Chondrocyte (in vitro differentiated cells): ENCODE results near the gene PRADC1. TPM values are rescaled to one million over a fixed set of nuclear protein-coding genes. Genes with fewer than 3 reads are reported as not detected.
A peak's percentile ranks its signal among the peaks of the same experiment; 100 is the strongest.

Source experiments
- DNase-seq: peaks from one replicate; pipeline ENCODE4 v3.0.0; 2021; ENCODE audit warnings: mixed read lengths, low spot score
- H3K27ac Mint-ChIP-seq: one replicate; pipeline ENCODE4 v1.8.0; 2021; ENCODE audit warnings: mild to moderate bottlenecking, moderate library complexity, mixed read lengths; ENCODE audit not compliant: unreplicated experiment
- H3K27me3 Mint-ChIP-seq: 2 replicates; pipeline ENCODE4 v1.8.0; 2021; ENCODE audit warnings: low read depth, mixed read lengths
- H3K36me3 Mint-ChIP-seq: 2 replicates; pipeline ENCODE4 v1.8.0; 2021; ENCODE audit warnings: low read depth, mixed read lengths
- H3K4me1 Mint-ChIP-seq: 2 replicates; pipeline ENCODE4 v1.8.0; 2021; ENCODE audit warnings: low read depth, mild to moderate bottlenecking, mixed read lengths
- H3K4me3 Mint-ChIP-seq: one replicate; pipeline ENCODE4 v1.8.0; 2021; ENCODE audit warnings: mild to moderate bottlenecking, moderate library complexity, mixed read lengths; ENCODE audit not compliant: unreplicated experiment
- H3K9me3 Mint-ChIP-seq: 2 replicates; pipeline ENCODE4 v1.8.0; 2021; ENCODE audit warnings: low read depth, mixed read lengths
- total RNA-seq: library from RNA; stranded (reverse); gene quantifications from 3 replicates; pipeline ENCODE4 v1.2.1, GENCODE V29; 2021
- TF ChIP-seq, protein P1 (sequence below): fragments of 200-600 bp; sonication (generic); IDR thresholded peaks from 2 replicates; pipeline ENCODE4 v1.5.0; 2021; ENCODE audit warnings: antibody characterized with exemption, mild to moderate bottlenecking, moderate library complexity

The PRADC1 gene
- total RNA-seq, 1 donor from 2014 or later = 21.7 TPM

DNA sequence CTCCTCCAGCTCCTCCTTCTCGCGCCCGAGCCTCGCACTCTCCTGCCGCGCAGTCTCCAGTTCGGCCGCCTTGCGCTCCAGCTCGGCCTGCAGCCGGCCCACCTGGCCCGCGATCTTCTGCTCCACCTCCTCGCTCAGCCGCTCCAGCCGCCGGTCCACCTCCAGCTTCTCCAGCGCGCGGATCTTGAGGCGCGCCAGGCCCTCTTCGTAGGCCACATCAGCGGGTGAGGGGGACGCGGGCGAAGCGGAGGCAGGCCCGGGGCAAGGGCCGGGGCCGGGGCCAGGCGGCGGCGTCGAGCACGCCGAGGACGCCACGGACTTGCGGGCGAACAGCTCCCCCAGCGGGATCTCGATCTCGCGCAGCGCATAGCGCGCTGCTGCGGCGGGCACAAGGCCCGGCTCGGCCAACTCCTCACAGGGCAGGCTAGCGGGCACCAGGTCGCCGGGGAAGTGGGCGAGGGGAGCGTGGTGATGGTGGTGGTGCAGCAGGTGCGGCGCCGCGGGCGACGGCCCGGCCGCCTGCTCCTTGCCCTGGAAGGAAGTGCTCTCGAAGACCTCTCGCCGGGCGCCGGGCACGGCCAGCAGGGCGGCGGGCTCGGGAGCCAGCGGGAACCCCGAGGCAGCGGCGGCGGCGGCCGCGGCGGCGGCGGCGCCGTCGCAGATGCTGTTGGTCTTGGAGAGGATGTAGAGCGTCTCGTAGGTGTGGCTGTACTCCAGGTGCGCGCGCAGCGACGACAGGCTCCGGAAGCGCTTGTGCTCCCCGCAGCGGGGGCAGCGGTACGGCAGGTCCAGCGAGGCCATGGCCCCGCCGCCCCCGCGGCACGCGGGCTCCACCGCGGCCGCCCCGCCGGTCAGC, 36.0 kb upstream of the PRADC1 start:
- peaks cover 42% of the 10 kb centered on the region for H3K27me3 Mint-ChIP-seq
- TF ChIP-seq, protein P1, sequence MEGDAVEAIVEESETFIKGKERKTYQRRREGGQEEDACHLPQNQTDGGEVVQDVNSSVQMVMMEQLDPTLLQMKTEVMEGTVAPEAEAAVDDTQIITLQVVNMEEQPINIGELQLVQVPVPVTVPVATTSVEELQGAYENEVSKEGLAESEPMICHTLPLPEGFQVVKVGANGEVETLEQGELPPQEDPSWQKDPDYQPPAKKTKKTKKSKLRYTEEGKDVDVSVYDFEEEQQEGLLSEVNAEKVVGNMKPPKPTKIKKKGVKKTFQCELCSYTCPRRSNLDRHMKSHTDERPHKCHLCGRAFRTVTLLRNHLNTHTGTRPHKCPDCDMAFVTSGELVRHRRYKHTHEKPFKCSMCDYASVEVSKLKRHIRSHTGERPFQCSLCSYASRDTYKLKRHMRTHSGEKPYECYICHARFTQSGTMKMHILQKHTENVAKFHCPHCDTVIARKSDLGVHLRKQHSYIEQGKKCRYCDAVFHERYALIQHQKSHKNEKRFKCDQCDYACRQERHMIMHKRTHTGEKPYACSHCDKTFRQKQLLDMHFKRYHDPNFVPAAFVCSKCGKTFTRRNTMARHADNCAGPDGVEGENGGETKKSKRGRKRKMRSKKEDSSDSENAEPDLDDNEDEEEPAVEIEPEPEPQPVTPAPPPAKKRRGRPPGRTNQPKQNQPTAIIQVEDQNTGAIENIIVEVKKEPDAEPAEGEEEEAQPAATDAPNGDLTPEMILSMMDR = peak; percentile 60
- H3K36me3 Mint-ChIP-seq = peaks cover 13% of the 10 kb centered on the region
- H3K4me3 Mint-ChIP-seq = no peak overlapping the region
- no peak for DNase-seq
- no peak overlapping the region for H3K27ac Mint-ChIP-seq
- H3K4me1 Mint-ChIP-seq = peaks cover 5% of the 10 kb centered on the region
- peaks cover 3% of the 10 kb centered on the region for H3K9me3 Mint-ChIP-seq

GRCh38 chr2:73268366-73268829, 35.4 kb upstream of the PRADC1 start:
- peaks cover 9% of the 10 kb centered on the region for H3K36me3 Mint-ChIP-seq
- TF ChIP-seq, protein P1 = no peak
- H3K27me3 Mint-ChIP-seq = peaks cover 38% of the 10 kb centered on the region
- peaks cover 5% of the 10 kb centered on the region for H3K4me1 Mint-ChIP-seq
- no peaks in the 10 kb centered on the region for H3K9me3 Mint-ChIP-seq
- H3K4me3 Mint-ChIP-seq = no peak overlapping the region
- H3K27ac Mint-ChIP-seq = no peak overlapping the region
- DNase-seq = no peak

DNA sequence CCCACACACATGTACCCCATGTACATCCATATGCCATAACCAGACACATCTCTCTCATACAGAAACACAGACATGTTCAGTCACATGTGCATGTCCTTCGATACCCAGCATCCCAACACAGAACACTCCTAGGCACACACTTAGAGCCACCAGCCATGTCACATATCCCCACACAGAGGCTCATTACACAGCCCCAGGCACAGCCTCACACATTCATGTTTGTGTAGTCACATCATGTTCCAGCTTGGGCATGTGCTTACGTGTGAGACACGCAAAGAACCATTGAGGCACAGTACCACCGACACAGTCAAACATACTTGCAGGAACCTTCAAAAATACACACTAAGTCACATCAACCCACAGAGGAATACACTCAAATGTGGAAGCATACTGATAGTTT, 34.0 kb upstream of the PRADC1 start:
- H3K4me1 Mint-ChIP-seq = peaks cover 5% of the 10 kb centered on the region
- no peak overlapping the region for H3K4me3 Mint-ChIP-seq
- DNase-seq = no peak
- H3K36me3 Mint-ChIP-seq = peaks cover 9% of the 10 kb centered on the region
- H3K27me3 Mint-ChIP-seq = peaks cover 37% of the 10 kb centered on the region
- no peaks in the 10 kb centered on the region for H3K9me3 Mint-ChIP-seq
- TF ChIP-seq, protein P1 = no peak
- no peak overlapping the region for H3K27ac Mint-ChIP-seq

DNA sequence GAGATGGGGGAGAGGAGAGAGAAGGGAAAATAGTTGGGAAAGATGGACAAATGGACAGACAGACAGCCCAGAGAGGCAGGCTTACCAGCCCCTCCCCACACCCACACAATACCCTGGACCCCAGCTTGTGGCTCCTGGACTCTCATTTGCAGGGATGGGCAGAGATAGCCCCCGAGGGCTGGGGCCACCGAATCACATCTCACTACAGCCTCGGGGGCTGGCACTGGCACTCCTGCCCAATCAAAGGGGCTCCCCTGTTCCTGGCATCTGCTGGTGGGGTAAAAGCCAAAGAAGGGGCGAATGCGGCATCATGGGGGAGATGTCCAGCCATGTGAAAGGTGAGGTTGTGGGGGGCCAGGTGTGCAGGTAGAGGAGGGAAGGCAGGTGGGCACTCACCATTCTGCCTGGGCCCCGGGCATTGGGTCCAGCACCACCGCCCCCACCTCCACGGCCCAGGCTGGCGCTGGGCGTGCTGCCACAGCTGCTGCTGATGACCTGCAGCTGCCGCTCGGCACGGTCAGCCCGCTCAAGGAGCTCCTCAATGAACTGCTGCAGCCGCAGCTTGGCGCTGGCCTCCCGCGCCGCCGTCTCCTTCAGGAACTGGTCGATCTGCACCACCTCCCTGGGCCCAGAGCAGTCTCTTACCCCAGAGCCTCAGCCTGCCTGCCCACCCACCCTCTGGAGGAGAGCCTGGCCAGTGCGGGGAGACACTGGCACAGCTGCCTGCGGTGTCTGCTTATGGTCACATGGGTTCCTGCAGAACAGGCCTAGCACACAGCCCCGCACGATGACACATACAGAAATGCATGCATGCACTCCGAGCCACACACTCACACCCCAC, 33.2 kb upstream of the PRADC1 start:
- peaks cover 5% of the 10 kb centered on the region for H3K4me1 Mint-ChIP-seq
- TF ChIP-seq, protein P1 = no peak
- no peak overlapping the region for H3K27ac Mint-ChIP-seq
- H3K27me3 Mint-ChIP-seq = peaks cover 32% of the 10 kb centered on the region
- no peak for DNase-seq
- no peaks in the 10 kb centered on the region for H3K9me3 Mint-ChIP-seq
- no peak overlapping the region for H3K4me3 Mint-ChIP-seq
- peaks cover 9% of the 10 kb centered on the region for H3K36me3 Mint-ChIP-seq
